Mucosa of rectum (tissue), 2 donors: ENCODE results near the gene CCSER2.
"Not testable (repeated sequence)": the region's sequence is repeated elsewhere in the genome, so short reads cannot be mapped to it uniquely, and the experiment has no call there.

ENCODE experiments used
- H3K27ac ChIP-seq, 2 donors: one replicate each; pipeline ENCODE4 v1.7.0; 2013; ENCODE audit warnings: inconsistent platforms in 2 of 2, low read depth in 2 of 2, low read length in 2 of 2
- H3K27me3 ChIP-seq, 2 donors: one replicate each; pipeline ENCODE4 v1.7.0; 2013; ENCODE audit warnings: low read length in 2 of 2; ENCODE audit not compliant: control insufficient read depth in 2 of 2, insufficient read depth in 2 of 2
- H3K36me3 ChIP-seq, 2 donors: one replicate each; pipeline ENCODE4 v1.7.0; 2013; ENCODE audit warnings: low read length in 2 of 2; ENCODE audit not compliant: control insufficient read depth in 2 of 2, insufficient read depth in 2 of 2
- H3K4me1 ChIP-seq, 2 donors: one replicate each; pipeline ENCODE4 v1.7.0; 2013; ENCODE audit warnings: low read length in 2 of 2, mild to moderate bottlenecking in 1 of 2; ENCODE audit not compliant: control insufficient read depth in 2 of 2, insufficient read depth in 2 of 2
- H3K4me3 ChIP-seq, 2 donors: one replicate each; pipeline ENCODE4 v1.7.0; 2013; ENCODE audit warnings: low read length in 2 of 2
- H3K9ac ChIP-seq, 2 donors: one replicate each; pipeline ENCODE4 v1.7.0; 2013; ENCODE audit warnings: low read length in 2 of 2, low read depth in 1 of 2, mild to moderate bottlenecking in 1 of 2
- H3K9me3 ChIP-seq, 2 donors: one replicate each; pipeline ENCODE4 v1.7.0; 2013; ENCODE audit warnings: low read length in 2 of 2; ENCODE audit not compliant: control insufficient read depth in 2 of 2
- donor health status: healthy.
- donor health status: Normal muscosa, but diverticular disease.

CCSER2 gene, protein sequence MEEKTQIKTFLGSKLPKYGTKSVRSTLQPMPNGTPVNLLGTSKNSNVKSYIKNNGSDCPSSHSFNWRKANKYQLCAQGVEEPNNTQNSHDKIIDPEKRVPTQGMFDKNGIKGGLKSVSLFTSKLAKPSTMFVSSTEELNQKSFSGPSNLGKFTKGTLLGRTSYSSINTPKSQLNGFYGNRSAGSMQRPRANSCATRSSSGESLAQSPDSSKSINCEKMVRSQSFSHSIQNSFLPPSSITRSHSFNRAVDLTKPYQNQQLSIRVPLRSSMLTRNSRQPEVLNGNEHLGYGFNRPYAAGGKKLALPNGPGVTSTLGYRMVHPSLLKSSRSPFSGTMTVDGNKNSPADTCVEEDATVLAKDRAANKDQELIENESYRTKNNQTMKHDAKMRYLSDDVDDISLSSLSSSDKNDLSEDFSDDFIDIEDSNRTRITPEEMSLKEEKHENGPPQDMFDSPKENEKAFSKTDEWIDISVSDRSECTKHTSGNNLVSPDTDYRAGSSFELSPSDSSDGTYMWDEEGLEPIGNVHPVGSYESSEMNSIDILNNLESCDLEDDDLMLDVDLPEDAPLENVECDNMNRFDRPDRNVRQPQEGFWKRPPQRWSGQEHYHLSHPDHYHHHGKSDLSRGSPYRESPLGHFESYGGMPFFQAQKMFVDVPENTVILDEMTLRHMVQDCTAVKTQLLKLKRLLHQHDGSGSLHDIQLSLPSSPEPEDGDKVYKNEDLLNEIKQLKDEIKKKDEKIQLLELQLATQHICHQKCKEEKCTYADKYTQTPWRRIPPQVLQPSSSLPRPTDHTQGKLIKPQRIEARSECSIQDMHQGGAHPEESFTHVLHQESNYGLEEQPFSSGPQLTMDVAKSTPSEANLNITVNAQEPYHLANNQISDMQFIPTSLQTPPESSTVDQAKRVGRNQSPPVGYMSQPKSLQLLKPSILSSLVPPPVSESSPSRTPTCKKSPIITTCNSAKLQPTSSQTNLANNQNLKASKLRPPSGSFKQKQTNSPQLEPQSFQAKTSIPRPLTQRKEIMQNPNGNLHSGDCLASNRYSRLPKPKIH

DNA sequence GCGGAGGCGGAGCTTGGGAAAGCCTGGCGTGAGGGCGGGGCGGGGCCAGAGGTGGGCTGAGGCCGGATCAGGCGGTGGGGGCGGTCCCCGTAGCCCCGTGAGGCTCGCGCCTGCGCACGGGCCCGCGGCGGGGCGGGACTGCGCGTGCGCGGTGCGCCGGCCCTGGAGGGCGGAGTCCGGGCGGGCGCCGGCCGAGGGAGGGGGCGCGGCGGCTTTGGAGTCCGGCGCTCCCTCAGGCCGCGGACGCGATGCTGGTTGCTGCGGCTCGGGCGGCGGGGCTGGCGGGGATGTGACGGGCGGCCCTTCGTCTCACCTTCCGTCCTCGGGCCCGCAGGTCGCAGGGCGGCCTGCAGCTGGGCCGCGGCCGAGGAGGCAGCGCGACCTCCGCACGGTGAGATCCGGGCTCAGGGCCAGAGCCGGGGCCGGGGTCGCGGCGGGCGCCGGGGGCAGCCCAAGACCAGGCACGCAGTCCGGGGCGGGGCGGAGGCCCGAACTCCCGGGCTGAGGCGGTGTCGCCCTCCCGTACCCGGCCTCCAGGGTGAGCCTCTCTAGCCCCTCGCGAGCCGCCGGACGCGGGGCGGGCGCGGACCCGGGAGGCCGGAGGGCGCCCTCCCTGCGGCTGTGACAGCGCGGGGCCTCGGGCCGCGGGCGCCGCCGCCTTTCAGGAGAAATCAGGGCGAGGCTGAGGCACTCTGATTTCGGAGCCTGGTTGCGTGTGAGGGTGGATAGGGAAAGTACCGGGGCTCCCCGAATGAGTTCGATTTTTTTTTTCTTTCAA, at the start of gene CCSER2:
Gene CCSER2 (plus strand): TSS at position 172 of the 778 bp plus-strand sequence. CDS start 42,464 bp downstream, outside the sequence.
- Histone ChIP-seq H3K36me3 (no peaks in the 10 kb centered on the region), H3K27ac (peak within 1 kb of the TSS; percentile 92 to 97), H3K4me1 (peaks cover 0 to 7% of the 10 kb centered on the region in 2 donors), H3K9ac (peak within 1 kb of the TSS; percentile 71 to 97), H3K9me3 (no peaks in the 10 kb centered on the region), H3K4me3 (peak within 1 kb of the TSS; percentile 75 to 79), H3K27me3 (no peaks in the 10 kb centered on the region)

DNA sequence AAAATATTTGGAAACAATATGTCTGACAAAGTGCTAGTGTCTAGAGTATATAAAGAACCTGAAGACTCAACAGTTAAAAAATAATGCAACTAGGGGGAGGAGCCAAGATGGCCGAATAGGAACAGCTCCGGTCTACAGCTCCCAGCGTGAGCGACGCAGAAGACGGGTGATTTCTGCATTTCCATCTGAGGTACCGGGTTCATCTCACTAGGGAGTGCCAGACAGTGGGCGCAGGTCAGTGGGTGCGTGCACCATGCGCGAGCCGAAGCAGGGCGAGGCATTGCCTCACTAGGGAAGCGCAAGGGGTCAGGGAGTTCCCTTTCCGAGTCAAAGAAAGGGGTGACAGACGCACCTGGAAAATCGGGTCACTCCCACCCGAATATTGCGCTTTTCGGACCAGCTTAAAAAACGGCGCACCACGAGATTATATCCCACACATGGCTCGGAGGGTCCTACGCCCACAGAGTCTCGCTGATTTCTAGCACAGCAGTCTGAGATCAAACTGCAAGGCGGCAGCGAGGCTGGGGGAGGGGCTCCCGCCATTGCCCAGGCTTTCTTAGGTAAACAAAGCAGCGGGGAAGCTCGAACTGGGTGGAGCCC, 48.4 kb upstream of the CCSER2 start:
- H3K36me3 ChIP-seq, H3K27me3 ChIP-seq, H3K4me1 ChIP-seq: not testable (repeated sequence)

DNA sequence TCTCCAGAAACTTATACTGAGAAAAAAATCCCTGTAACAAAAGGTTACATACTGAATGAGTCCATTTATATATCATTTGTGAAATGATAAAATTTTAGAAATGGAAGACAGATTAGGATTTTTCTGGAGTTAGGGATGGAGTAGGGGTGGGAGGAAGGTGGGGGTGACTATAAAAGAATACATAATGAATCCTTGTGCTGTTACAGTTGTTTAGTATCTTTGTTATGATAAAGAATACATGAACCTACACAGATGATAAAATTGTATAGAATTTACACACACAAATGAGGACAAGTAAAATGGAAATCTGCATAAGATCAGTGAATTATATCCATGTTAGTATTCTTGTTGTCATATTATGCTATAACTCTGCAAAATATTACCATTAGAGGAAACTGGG, 41.7 kb upstream of the CCSER2 start:
- Histone ChIP-seq H3K9ac (no peak overlapping the region), H3K4me3 (no peak overlapping the region)

More for the DNA sequence above, 48.4 kb upstream of the CCSER2 start:
- not testable (repeated sequence) for H3K27ac ChIP-seq, H3K9me3 ChIP-seq, H3K4me3 ChIP-seq, H3K9ac ChIP-seq

DNA sequence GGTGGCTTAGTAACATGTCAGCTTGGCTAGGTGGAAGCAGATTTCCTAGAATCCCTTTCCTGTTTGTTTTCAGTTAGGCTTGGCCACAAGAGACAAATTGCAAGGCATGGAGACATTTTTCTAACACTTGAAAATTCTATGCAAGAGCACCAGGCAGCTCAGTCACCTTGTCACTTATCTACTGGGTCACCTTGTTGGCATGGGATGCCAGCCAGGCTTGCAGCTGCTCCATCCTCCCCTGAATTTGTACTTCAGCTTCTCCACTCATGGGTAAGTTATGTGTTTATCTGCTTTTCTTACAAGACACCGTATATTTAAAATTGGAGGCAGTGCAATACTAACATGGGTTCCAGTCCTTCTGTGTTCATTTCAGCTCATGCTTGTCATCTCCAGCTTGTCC, 40.2 kb upstream of the CCSER2 start:
- Histone ChIP-seq H3K4me1 (no peaks in the 10 kb centered on the region), H3K27me3 (no peaks in the 10 kb centered on the region), H3K9ac (no peak overlapping the region), H3K27ac (no peak overlapping the region), H3K4me3 (no peak overlapping the region), H3K9me3 (no peaks in the 10 kb centered on the region), H3K36me3 (no peaks in the 10 kb centered on the region)

More for the DNA sequence above, 41.7 kb upstream of the CCSER2 start:
- no peaks in the 10 kb centered on the region for H3K36me3 ChIP-seq
- H3K27me3 ChIP-seq = no peaks in the 10 kb centered on the region
- no peaks in the 10 kb centered on the region for H3K4me1 ChIP-seq
- H3K27ac ChIP-seq = no peak overlapping the region
- H3K9me3 ChIP-seq = no peaks in the 10 kb centered on the region

DNA sequence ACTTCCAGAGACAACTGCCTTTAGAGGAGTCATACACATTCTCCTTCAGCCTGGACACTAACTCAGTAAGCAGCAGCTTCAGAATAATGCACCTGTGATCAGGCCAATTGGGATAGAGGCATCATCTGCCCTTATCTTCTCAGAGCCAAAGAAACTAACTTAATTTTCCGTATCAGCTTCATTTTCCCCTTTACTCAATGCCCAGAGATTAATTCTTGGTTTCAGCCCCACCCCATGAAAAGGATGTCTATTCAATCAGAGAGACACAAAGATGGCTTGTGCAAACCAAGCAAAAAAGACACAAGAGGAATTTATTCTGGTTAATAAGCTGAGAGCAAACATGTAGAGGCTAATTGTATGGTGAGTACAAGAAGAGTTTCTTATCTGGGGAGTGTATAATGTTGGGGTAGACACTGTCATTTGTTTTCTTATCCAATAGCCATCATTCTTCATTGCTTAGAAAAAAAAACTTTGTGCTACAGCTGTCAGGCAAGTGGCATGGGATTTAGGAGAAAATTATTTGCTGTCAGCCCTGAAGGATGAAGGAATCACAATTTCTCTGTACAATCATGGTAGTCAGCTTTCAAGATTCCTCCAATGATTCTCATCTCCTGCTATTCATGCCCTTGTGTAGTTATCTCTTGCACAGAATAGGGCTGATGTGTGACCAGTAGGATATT, 38.7 kb upstream of the CCSER2 start:
- H3K27ac ChIP-seq = no peak overlapping the region
- H3K27me3 ChIP-seq = no peaks in the 10 kb centered on the region
- no peak overlapping the region for H3K9ac ChIP-seq
- no peak overlapping the region for H3K4me3 ChIP-seq
- H3K4me1 ChIP-seq = no peaks in the 10 kb centered on the region
- no peaks in the 10 kb centered on the region for H3K9me3 ChIP-seq
- H3K36me3 ChIP-seq = no peaks in the 10 kb centered on the region

DNA sequence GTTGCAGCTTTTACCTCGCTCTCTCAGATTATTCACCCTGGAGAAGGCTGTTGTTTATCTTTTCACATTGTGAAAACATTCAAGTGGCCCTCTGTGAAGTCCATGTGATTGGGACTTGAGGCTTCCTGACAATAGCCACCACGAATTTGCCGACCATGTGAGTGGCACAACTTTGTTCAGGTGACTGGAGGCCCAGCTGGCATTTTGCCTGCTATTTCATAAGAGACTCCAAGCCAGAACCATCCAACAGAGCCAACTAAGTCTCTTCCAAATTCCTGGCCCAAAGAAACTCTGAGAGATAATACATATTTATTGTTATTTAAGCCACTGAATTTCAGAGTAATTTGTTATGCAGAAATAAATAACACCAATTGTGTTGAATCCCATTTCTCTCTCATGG, 38.2 kb upstream of the CCSER2 start:
- Histone ChIP-seq H3K27me3 (no peaks in the 10 kb centered on the region), H3K9me3 (no peaks in the 10 kb centered on the region)

DNA sequence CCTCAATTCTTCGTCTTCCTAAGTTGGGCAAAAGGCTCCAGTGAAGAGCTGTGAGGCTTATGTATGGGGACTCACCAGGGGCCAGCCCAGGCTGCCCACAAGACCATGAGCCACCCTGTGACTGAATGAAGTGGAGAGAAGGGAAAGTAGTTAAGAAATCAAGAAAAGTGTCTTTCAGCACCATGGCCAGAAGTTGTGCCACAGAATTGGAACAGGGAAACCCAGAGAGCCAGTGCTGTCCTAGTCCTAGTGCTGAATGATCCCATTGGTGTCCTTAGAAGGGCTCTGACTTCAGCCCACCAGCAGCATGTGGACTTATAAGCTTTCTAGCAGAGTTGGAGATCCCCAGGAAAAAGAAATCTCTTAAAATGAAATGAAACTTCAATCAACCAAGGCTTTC, 37.0 kb upstream of the CCSER2 start:
- Histone ChIP-seq H3K27me3 (no peaks in the 10 kb centered on the region), H3K4me1 (no peaks in the 10 kb centered on the region), H3K9me3 (no peaks in the 10 kb centered on the region), H3K9ac (no peak overlapping the region), H3K27ac (no peak overlapping the region), H3K36me3 (no peaks in the 10 kb centered on the region), H3K4me3 (no peak overlapping the region)

More for the DNA sequence above, 38.2 kb upstream of the CCSER2 start:
- H3K36me3 ChIP-seq = no peaks in the 10 kb centered on the region
- no peak overlapping the region for H3K4me3 ChIP-seq
- H3K4me1 ChIP-seq = no peaks in the 10 kb centered on the region
- H3K9ac ChIP-seq = no peak overlapping the region
- no peak overlapping the region for H3K27ac ChIP-seq

DNA sequence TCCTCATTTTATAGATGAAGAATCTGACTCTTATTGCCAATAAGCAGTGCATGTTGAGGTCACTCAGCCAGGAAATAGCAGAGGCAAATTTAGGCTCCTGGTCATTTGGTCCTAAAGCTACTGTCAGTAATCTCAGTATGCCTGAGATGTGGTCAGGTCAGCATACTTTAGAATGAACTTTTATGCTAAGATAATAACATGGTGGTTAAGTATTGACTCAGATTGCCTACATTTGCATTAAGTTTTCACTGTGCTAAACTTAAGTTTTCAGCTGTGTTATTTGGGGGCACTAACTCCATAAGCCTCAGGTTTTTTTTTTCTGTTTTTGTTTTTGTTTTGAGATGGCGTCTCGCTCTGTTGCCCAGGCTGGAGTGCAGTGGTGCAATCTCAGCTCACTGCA, 35.9 kb upstream of the CCSER2 start:
- no peaks in the 10 kb centered on the region for H3K9me3 ChIP-seq
- no peak overlapping the region for H3K4me3 ChIP-seq
- H3K4me1 ChIP-seq = no peaks in the 10 kb centered on the region
- no peaks in the 10 kb centered on the region for H3K27me3 ChIP-seq
- H3K27ac ChIP-seq = no peak overlapping the region
- H3K9ac ChIP-seq = no peak overlapping the region
- no peaks in the 10 kb centered on the region for H3K36me3 ChIP-seq

DNA sequence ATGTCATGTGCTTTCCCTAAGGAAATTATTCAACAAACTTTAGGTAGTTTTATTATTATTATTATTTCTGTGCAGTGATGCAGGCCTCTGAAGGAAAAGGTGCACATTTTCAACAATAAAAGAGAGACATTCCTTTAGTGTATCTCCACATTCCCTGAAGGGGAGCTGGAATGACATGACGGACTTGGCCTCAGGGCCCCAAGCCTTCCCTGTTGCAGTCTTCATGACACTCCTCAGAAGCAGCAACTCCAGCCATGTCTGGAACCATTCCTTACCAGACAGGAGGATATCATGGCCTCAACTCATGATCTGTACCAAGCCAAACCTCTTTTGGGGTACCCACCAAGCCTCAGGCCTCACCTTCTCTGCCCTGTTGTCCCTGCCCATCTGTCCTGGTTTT, 35.2 kb upstream of the CCSER2 start:
- Histone ChIP-seq H3K27me3 (no peaks in the 10 kb centered on the region), H3K27ac (no peak overlapping the region), H3K36me3 (no peaks in the 10 kb centered on the region), H3K4me3 (no peak overlapping the region), H3K4me1 (no peaks in the 10 kb centered on the region), H3K9ac (no peak overlapping the region), H3K9me3 (no peaks in the 10 kb centered on the region)
